IMR-90 (cell line): Measurements from ENCODE around the gene BTBD6. TPM values are rescaled to one million over a fixed set of nuclear protein-coding genes. Genes with fewer than 3 reads are reported as not detected.

ENCODE experiments used
- ATAC-seq: fragments of 200-7000 bp; cut with Tn5 transposase; 2 replicates; pipeline ENCODE4 v1.9.1; 2020; ENCODE audit warnings: low read depth, mild to moderate bottlenecking, moderate library complexity
- BruUV-seq: library from RNA; stranded (reverse); fragments of 400-500 nt; replicated peaks from 2 replicates; lab custom pipeline; 2021; lab: Mats Ljungman, UMichigan
- CTCF ChIA-PET: fragments of 300-600 bp; formaldehyde crosslinking; extraction: SDS; loops from one replicate; lab custom pipeline; 2021; ENCODE audit warnings: antibody characterized with exemption; lab: Yijun Ruan, JAX
- POLR2A ChIA-PET: fragments of 300-600 bp; sonication (Branson Sonifier 250); formaldehyde crosslinking; loops from one replicate; lab custom pipeline; 2022; ENCODE audit warnings: antibody characterized with exemption; ENCODE audit not compliant: unreplicated experiment; lab: Charles Lee
- DNase-seq: peaks from one replicate; pipeline ENCODE4 v3.0.0; 2013
- H2AFZ ChIP-seq: replicated peaks from 2 replicates; pipeline ENCODE3; 2013; ENCODE audit warnings: low read length, mild to moderate bottlenecking; ENCODE audit not compliant: poor library complexity
- H2AK5ac ChIP-seq: 2 replicates; pipeline ENCODE4 v1.6.1; 2013; ENCODE audit warnings: low read depth, low read length, inconsistent platforms
- H2AK9ac ChIP-seq: replicated peaks from 2 replicates; pipeline ENCODE3; 2013; ENCODE audit warnings: mild to moderate bottlenecking, low read depth, low read length, moderate library complexity; ENCODE audit not compliant: poor library complexity
- H2BK120ac ChIP-seq: 2 replicates; pipeline ENCODE4 v1.6.1; 2013; ENCODE audit warnings: low read depth, low read length, inconsistent platforms
- H2BK15ac ChIP-seq: 3 replicates; pipeline ENCODE4 v1.6.1; 2013; ENCODE audit warnings: low read depth, low read length, inconsistent platforms
- H2BK20ac ChIP-seq: 2 replicates; pipeline ENCODE4 v1.6.1; 2013; ENCODE audit warnings: low read depth, mild to moderate bottlenecking, inconsistent platforms, low read length, moderate library complexity
- H2BK5ac ChIP-seq: 2 replicates; pipeline ENCODE4 v1.6.1; 2013; ENCODE audit warnings: mild to moderate bottlenecking, low read depth, low read length, inconsistent platforms; ENCODE audit not compliant: poor library complexity, severe bottlenecking
- H3K14ac ChIP-seq: replicated peaks from 2 replicates; pipeline ENCODE4 v1.6.1; 2013; ENCODE audit warnings: low read depth, low read length, inconsistent platforms
- H3K18ac ChIP-seq: 2 replicates; pipeline ENCODE4 v1.6.1; 2013; ENCODE audit warnings: low read depth, low read length, control low read depth
- H3K23ac ChIP-seq: 2 replicates; pipeline ENCODE4 v1.6.1; 2013; ENCODE audit warnings: low read depth, low read length, inconsistent platforms
- H3K27ac ChIP-seq: 2 replicates; pipeline ENCODE4 v1.5.1; 2013; ENCODE audit warnings: mild to moderate bottlenecking, control low read depth, low read length; ENCODE audit not compliant: insufficient read depth
- H3K27me3 ChIP-seq: 2 replicates; pipeline ENCODE4 v1.6.1; 2013; ENCODE audit warnings: low read length; ENCODE audit not compliant: control insufficient read depth, insufficient read depth
- H3K36me3 ChIP-seq: 2 replicates; pipeline ENCODE4 v1.6.1; 2013; ENCODE audit warnings: low read length, mixed read lengths; ENCODE audit not compliant: control insufficient read depth, insufficient read depth
- H3K4ac ChIP-seq: 2 replicates; pipeline ENCODE4 v1.6.1; 2013; ENCODE audit warnings: low read depth, low read length, inconsistent platforms
- H3K4me1 ChIP-seq: 2 replicates; pipeline ENCODE4 v1.6.1; 2013; ENCODE audit warnings: low read length, mixed read lengths; ENCODE audit not compliant: control insufficient read depth, insufficient read depth
- H3K4me2 ChIP-seq: 2 replicates; pipeline ENCODE4 v1.6.1; 2013; ENCODE audit warnings: low read depth, mild to moderate bottlenecking, control low read depth, low read length, moderate library complexity
- H3K4me3 ChIP-seq: 2 replicates; pipeline ENCODE4 v1.5.1; 2013; ENCODE audit warnings: low read depth, mild to moderate bottlenecking, control low read depth, low read length, moderate library complexity; ENCODE audit not compliant: insufficient read depth
- H3K56ac ChIP-seq: 2 replicates; pipeline ENCODE4 v1.6.1; 2013; ENCODE audit warnings: low read length, inconsistent platforms; ENCODE audit not compliant: insufficient read depth; ENCODE audit errors: extremely low read depth
- H3K79me1 ChIP-seq, 2 experiments: 2 replicates each; pipeline ENCODE4 v1.6.1; 2013; ENCODE audit warnings: low read length in 2 of 2, inconsistent platforms in 1 of 2, low read depth in 1 of 2
- H3K9ac ChIP-seq: 2 replicates; pipeline ENCODE4 v1.6.1; 2013; ENCODE audit warnings: low read depth, low read length, control low read depth
- H3K9me1 ChIP-seq: 2 replicates; pipeline ENCODE4 v1.6.1; 2013; ENCODE audit warnings: low read length, inconsistent platforms; ENCODE audit not compliant: insufficient read depth
- H3K9me3 ChIP-seq: 2 replicates; pipeline ENCODE4 v1.6.1; 2013; ENCODE audit warnings: low read length; ENCODE audit not compliant: control insufficient read depth, insufficient read depth
- H4K20me1 ChIP-seq: 2 replicates; pipeline ENCODE4 v1.6.1; 2013; ENCODE audit warnings: low read length, inconsistent platforms; ENCODE audit not compliant: insufficient read depth
- H4K5ac ChIP-seq: 2 replicates; pipeline ENCODE4 v1.6.1; 2013; ENCODE audit warnings: mild to moderate bottlenecking, low read depth, low read length, control low read depth
- H4K8ac ChIP-seq, 2 experiments: 2 replicates each; pipeline ENCODE4 v1.6.1; 2013; ENCODE audit warnings: low read depth in 2 of 2, low read length in 2 of 2, control low read depth in 1 of 2, inconsistent platforms in 1 of 2
- H4K91ac ChIP-seq: 2 replicates; pipeline ENCODE4 v1.6.1; 2013; ENCODE audit warnings: low read depth, low read length, inconsistent platforms; ENCODE audit not compliant: insufficient read depth
- BHLHE40 ChIP-seq: fragments of 150-350 bp; IDR thresholded peaks from 2 replicates; pipeline ENCODE4 v1.6.1; 2016; ENCODE audit warnings: mild to moderate bottlenecking, low read depth, low read length
- CEBPB ChIP-seq: IDR thresholded peaks from 2 replicates; pipeline ENCODE4 v1.6.1; 2012; ENCODE audit warnings: low read depth, low read length, improper control_type of control experiment
- CHD1 ChIP-seq: IDR thresholded peaks from 2 replicates; pipeline ENCODE4 v1.6.1; 2012; ENCODE audit warnings: low read depth, low read length, improper control_type of control experiment
- FOS ChIP-seq: fragments of 150-350 bp; IDR thresholded peaks from 2 replicates; pipeline ENCODE4 v1.6.1; 2016; ENCODE audit warnings: low read depth, low read length
- MXI1 ChIP-seq: IDR thresholded peaks from 2 replicates; pipeline ENCODE4 v1.6.1; 2012; ENCODE audit warnings: low read depth, mild to moderate bottlenecking, low read length, moderate library complexity, borderline replicate concordance
- NFE2L2 ChIP-seq: fragments of 150-350 bp; IDR thresholded peaks from 2 replicates; pipeline ENCODE4 v1.6.1; 2016; ENCODE audit warnings: low read depth, mild to moderate bottlenecking, low read length
- POLR2A ChIP-seq: IDR thresholded peaks from 2 replicates; pipeline ENCODE4 v1.6.1; 2012; ENCODE audit warnings: mild to moderate bottlenecking, low read depth, low read length
- RCOR1 ChIP-seq: IDR thresholded peaks from 2 replicates; pipeline ENCODE4 v1.6.1; 2012; ENCODE audit warnings: mild to moderate bottlenecking, low read length, improper control_type of control experiment; ENCODE audit not compliant: insufficient replicate concordance
- SMC3 ChIP-seq: fragments of 150-350 bp; IDR thresholded peaks from 2 replicates; pipeline ENCODE4 v1.6.1; 2016; ENCODE audit warnings: low read depth, mild to moderate bottlenecking, antibody characterized with exemption, low read length, moderate library complexity
- USF2 ChIP-seq: fragments of 150-350 bp; IDR thresholded peaks from 2 replicates; pipeline ENCODE4 v1.6.1; 2017; ENCODE audit warnings: mild to moderate bottlenecking, antibody characterized with exemption, low read length, low read depth
- WGBS, 2 experiments: methylation state at CpG; one replicate each; pipeline versions ENCODE4 v1.1.5 to v1.1.7; 2013; ENCODE audit warnings: missing lambda C conversion rate in 2 of 2; ENCODE audit not compliant: insufficient read length in 1 of 2; ENCODE audit errors: extremely low coverage in 2 of 2; 5-methylcytosine and 5-hydroxymethylcytosine counted together
- dilution Hi-C: fragments of 300-500 bp; cut with HindIII; formaldehyde crosslinking; loops from one replicate; pipeline ENCODE4 v1.14.3; 2018; ENCODE audit warnings: low sequenced_read_pairs; ENCODE audit not compliant: unreplicated experiment
- in situ Hi-C: fragments of 300-500 bp; cut with MboI; formaldehyde crosslinking; loops from 3 replicates; pipeline ENCODE4 v1.14.3; 2019; ENCODE audit warnings: low sequenced_read_pairs, inconsistent platforms, mixed read lengths
- intact Hi-C: fragments of 100-400 bp; cut with micrococcal nuclease; formaldehyde crosslinking; loops from 2 replicates; pipeline ENCODE4 v1.10.0; 2022
- polyA plus RNA-seq, 3 experiments: library from polyadenylated mRNA; depleted of rRNA; stranded (reverse); fragments of >200 nt; gene quantifications; 2 replicates each; pipeline ENCODE4 v1.2.3, GENCODE V29; 2012; ENCODE audit warnings: low replicate concordance in 1 of 3
- total RNA-seq: library from RNA; depleted of rRNA; stranded (reverse); fragments of >200 nt; gene quantifications from 2 replicates; pipeline ENCODE4 v1.2.3, GENCODE V29; 2012

The BTBD6 gene
- total and polyA plus RNA-seq, 2 of the 4 experiments (the other 2 are of a cell fraction) = 33.9 to 43.9 TPM

GRCh38 chr14:105253329-105253682 lies 5.0 kb downstream of the BTBD6 start:
- Histone ChIP-seq H2BK20ac (no peak overlapping the region), H3K9ac (no peak overlapping the region), H4K8ac (no peak overlapping the region), H3K23ac (no peak overlapping the region), H3K4ac (no peak overlapping the region), H3K9me1 (0 out of 2 replicates have a peak, but pooled peaks cover 17% of the 10 kb centered on the region), H3K14ac (no peak overlapping the region), H3K18ac (no peak overlapping the region), H4K91ac (no peak overlapping the region), H2AFZ (no peak overlapping the region), H4K20me1 (peaks cover 12% of the 10 kb centered on the region), H2BK15ac (no peak overlapping the region), H3K9me3 (no peaks in the 10 kb centered on the region), H3K4me3 (no peak overlapping the region), H2BK120ac (no peak overlapping the region), H3K79me1 (peaks cover 26 to 44% of the 10 kb centered on the region in 2 experiments), H3K27ac (no peak overlapping the region), H2BK5ac (no peak overlapping the region), H3K4me1 (peaks cover 10% of the 10 kb centered on the region), H3K27me3 (no peaks in the 10 kb centered on the region), H3K4me2 (no peak overlapping the region), H3K56ac (no peak overlapping the region), H2AK9ac (no peak overlapping the region), H4K5ac (no peak overlapping the region), H3K36me3 (peaks cover 37% of the 10 kb centered on the region), H2AK5ac (no peak overlapping the region)
- POLR2A ChIA-PET = no interaction called here
- no CpG with 5 or more reads among the region's 9 CpGs for WGBS, 2 experiments
- ATAC-seq = no peak
- no peak for TF ChIP-seq NFE2L2
- TF ChIP-seq FOS = no peak
- no peak for TF ChIP-seq CHD1
- no peak for TF ChIP-seq POLR2A
- no peak for TF ChIP-seq USF2
- no peak for TF ChIP-seq MXI1
- no peak for TF ChIP-seq CEBPB
- TF ChIP-seq RCOR1 = no peak
- TF ChIP-seq BHLHE40 = no peak
- no peak for TF ChIP-seq SMC3
- CTCF ChIA-PET = no interaction called here
- in situ Hi-C loops (no loop called here), intact Hi-C loops (no loop called here), dilution Hi-C loops (no loop called here)
- no peak for DNase-seq
- BruUV-seq = no TSS peak
